22Rv1 (cell line): ENCODE measurements around the gene CD247.

Experiments
- ZFX ChIP-seq: fragments of 450-650 bp; IDR thresholded peaks from 2 replicates; pipeline ENCODE4 v1.6.1; 2017; ENCODE audit warnings: antibody characterized with exemption, borderline replicate concordance
- TF ChIP-seq, protein P1 (sequence below): fragments of 450-650 bp; IDR thresholded peaks from 2 replicates; pipeline ENCODE4 v1.5.1; 2017; ENCODE audit warnings: mild to moderate bottlenecking

DNA sequence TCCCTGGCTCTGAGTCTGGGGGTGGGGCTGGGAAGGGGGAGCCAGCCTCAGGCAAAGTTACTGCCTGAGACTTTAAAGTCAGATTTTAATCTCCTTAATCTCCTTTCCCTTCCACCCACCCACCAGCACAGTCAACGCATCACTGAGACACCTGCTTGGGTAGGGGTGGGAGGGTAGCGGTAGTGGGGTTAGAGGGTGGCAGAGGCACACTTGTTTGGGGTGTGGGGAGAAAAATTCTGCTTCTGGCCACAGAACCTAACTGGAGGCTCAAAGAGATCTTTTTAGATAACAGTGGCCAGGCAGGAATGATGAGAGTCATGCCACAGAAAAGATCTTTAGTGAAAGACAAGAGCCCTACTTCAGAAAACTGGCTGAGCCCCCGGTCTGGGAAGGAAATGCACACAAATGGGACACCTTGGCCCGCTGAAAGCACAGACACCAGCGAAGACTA, 44.1 kb downstream of the CD247 start:
- no peak for TF ChIP-seq ZFX
- TF ChIP-seq, protein P1, sequence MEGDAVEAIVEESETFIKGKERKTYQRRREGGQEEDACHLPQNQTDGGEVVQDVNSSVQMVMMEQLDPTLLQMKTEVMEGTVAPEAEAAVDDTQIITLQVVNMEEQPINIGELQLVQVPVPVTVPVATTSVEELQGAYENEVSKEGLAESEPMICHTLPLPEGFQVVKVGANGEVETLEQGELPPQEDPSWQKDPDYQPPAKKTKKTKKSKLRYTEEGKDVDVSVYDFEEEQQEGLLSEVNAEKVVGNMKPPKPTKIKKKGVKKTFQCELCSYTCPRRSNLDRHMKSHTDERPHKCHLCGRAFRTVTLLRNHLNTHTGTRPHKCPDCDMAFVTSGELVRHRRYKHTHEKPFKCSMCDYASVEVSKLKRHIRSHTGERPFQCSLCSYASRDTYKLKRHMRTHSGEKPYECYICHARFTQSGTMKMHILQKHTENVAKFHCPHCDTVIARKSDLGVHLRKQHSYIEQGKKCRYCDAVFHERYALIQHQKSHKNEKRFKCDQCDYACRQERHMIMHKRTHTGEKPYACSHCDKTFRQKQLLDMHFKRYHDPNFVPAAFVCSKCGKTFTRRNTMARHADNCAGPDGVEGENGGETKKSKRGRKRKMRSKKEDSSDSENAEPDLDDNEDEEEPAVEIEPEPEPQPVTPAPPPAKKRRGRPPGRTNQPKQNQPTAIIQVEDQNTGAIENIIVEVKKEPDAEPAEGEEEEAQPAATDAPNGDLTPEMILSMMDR: no peak
